Parathyroid adenoma (tissue), 2 donors: ENCODE results near the gene ZNF566.

Experiments
- H2AFZ ChIP-seq: fragments of 300-600 bp; sonication (generic); one replicate; pipeline ENCODE4 v1.7.0; 2017; ENCODE audit warnings: antibody characterized with exemption, mild to moderate bottlenecking
- H3K27ac ChIP-seq: fragments of 300-600 bp; sonication (generic); one replicate; pipeline ENCODE4 v1.7.0; 2017
- H3K27me3 ChIP-seq: fragments of 300-600 bp; sonication (generic); one replicate; pipeline ENCODE4 v1.7.0; 2017; ENCODE audit warnings: low read length; ENCODE audit not compliant: control insufficient read depth, insufficient read depth
- H3K36me3 ChIP-seq: fragments of 300-600 bp; sonication (generic); one replicate; pipeline ENCODE4 v1.7.0; 2017; ENCODE audit warnings: low read length; ENCODE audit not compliant: control insufficient read depth, insufficient read depth
- H3K4me1 ChIP-seq: fragments of 300-600 bp; sonication (generic); one replicate; pipeline ENCODE4 v1.7.0; 2017; ENCODE audit warnings: control low read depth
- H3K4me2 ChIP-seq: fragments of 300-600 bp; sonication (generic); one replicate; pipeline ENCODE4 v1.7.0; 2017; ENCODE audit warnings: low read length
- H3K4me3 ChIP-seq: fragments of 300-600 bp; sonication (generic); one replicate; pipeline ENCODE4 v1.7.0; 2017; ENCODE audit warnings: low read depth, low read length
- H3K79me2 ChIP-seq: fragments of 300-600 bp; sonication (generic); one replicate; pipeline ENCODE4 v1.7.0; 2017; ENCODE audit warnings: control low read depth
- H3K9ac ChIP-seq: fragments of 300-600 bp; sonication (generic); one replicate; pipeline ENCODE4 v1.7.0; 2017; ENCODE audit warnings: mild to moderate bottlenecking
- H3K9me3 ChIP-seq: fragments of 300-600 bp; sonication (generic); one replicate; pipeline ENCODE4 v1.7.0; 2017; ENCODE audit warnings: low read length; ENCODE audit not compliant: control insufficient read depth
- CTCF ChIP-seq: fragments of 300-600 bp; sonication (generic); IDR thresholded peaks from one replicate; pipeline ENCODE4 v1.7.0; 2017; ENCODE audit warnings: antibody characterized with exemption, mild to moderate bottlenecking
- donor health status: primary hyperparathyroidism.

ZNF566 gene

GRCh38 chr19:36417752-36418286 lies 71.5 kb downstream of the ZNF566 start:
- H2AFZ ChIP-seq, result peak overlapping the region; percentile 62
- H3K36me3 ChIP-seq, result no peaks in the 10 kb centered on the region
- H3K27me3 ChIP-seq, result no peaks in the 10 kb centered on the region
- no peaks in the 10 kb centered on the region for H3K9me3 ChIP-seq
- no peak overlapping the region for H3K9ac ChIP-seq
- H3K27ac ChIP-seq, result no peak overlapping the region
- no peaks in the 10 kb centered on the region for H3K79me2 ChIP-seq
- TF ChIP-seq CTCF, result no peak
- peak overlapping the region; percentile 83 for H3K4me3 ChIP-seq
- peak overlapping the region; percentile 97 for H3K4me2 ChIP-seq
- H3K4me1 ChIP-seq, result no peaks in the 10 kb centered on the region

GRCh38 chr19:36409841-36410240 lies 79.5 kb downstream of the ZNF566 start:
- no peaks in the 10 kb centered on the region for H3K36me3 ChIP-seq
- no peak overlapping the region for H3K4me3 ChIP-seq
- no peak overlapping the region for H3K4me2 ChIP-seq
- H2AFZ ChIP-seq, result no peak overlapping the region
- H3K9ac ChIP-seq, result no peak overlapping the region
- no peaks in the 10 kb centered on the region for H3K27me3 ChIP-seq
- no peaks in the 10 kb centered on the region for H3K4me1 ChIP-seq
- no peaks in the 10 kb centered on the region for H3K9me3 ChIP-seq
- no peak for TF ChIP-seq CTCF
- H3K27ac ChIP-seq, result no peak overlapping the region
- no peaks in the 10 kb centered on the region for H3K79me2 ChIP-seq

GRCh38 chr19:36408101-36408500 lies 81.3 kb downstream of the ZNF566 start:
- H3K27ac ChIP-seq, result no peak overlapping the region
- H3K9ac ChIP-seq, result no peak overlapping the region
- no peaks in the 10 kb centered on the region for H3K4me1 ChIP-seq
- H3K4me2 ChIP-seq, result no peak overlapping the region
- H2AFZ ChIP-seq, result no peak overlapping the region
- TF ChIP-seq CTCF, result no peak
- H3K27me3 ChIP-seq, result no peaks in the 10 kb centered on the region
- no peaks in the 10 kb centered on the region for H3K79me2 ChIP-seq
- no peak overlapping the region for H3K4me3 ChIP-seq
- no peaks in the 10 kb centered on the region for H3K36me3 ChIP-seq
- no peaks in the 10 kb centered on the region for H3K9me3 ChIP-seq

- TF ChIP-seq CTCF, result no peak
- Histone ChIP-seq H3K9me3 (no peaks in the 10 kb centered on the region), H3K27ac (no peak overlapping the region), H2AFZ (no peak overlapping the region), H3K4me1 (no peaks in the 10 kb centered on the region), H3K4me3 (no peak overlapping the region), H3K36me3 (no peaks in the 10 kb centered on the region), H3K79me2 (no peaks in the 10 kb centered on the region), H3K4me2 (no peak overlapping the region), H3K27me3 (no peaks in the 10 kb centered on the region), H3K9ac (no peak overlapping the region)
Observed at GRCh38 chr19:36404498-36404897, 84.9 kb downstream of the ZNF566 start.

GRCh38 chr19:36401475-36401874 lies 87.9 kb downstream of the ZNF566 start:
- no peak for TF ChIP-seq CTCF
- Histone ChIP-seq H2AFZ (no peak overlapping the region), H3K36me3 (no peaks in the 10 kb centered on the region), H3K9me3 (no peaks in the 10 kb centered on the region), H3K79me2 (no peaks in the 10 kb centered on the region), H3K9ac (no peak overlapping the region), H3K27me3 (no peaks in the 10 kb centered on the region), H3K4me2 (no peak overlapping the region), H3K4me3 (no peak overlapping the region), H3K27ac (no peak overlapping the region), H3K4me1 (no peaks in the 10 kb centered on the region)
